MG63 (cell line): ENCODE data around the gene CYFIP1. TPM values are rescaled to one million over a fixed set of nuclear protein-coding genes. Genes with fewer than 3 reads are reported as not detected.

Experiments used
- DNase-seq: peaks from one replicate; pipeline ENCODE4 v3.0.0-alpha.2; 2020
- H3K27me3 ChIP-seq: fragments of 250-450 bp; sonication (Bioruptor Pico); 2 replicates; pipeline ENCODE4 v1.5.1; 2020; ENCODE audit warnings: mild to moderate bottlenecking, moderate library complexity
- H3K36me3 ChIP-seq: fragments of 250-450 bp; sonication (Bioruptor Pico); 2 replicates; pipeline ENCODE4 v1.5.1; 2020; ENCODE audit warnings: mild to moderate bottlenecking, moderate library complexity
- H3K4me3 ChIP-seq: fragments of 250-450 bp; sonication (Bioruptor Pico); 2 replicates; pipeline ENCODE4 v1.5.1; 2020; ENCODE audit warnings: mild to moderate bottlenecking, moderate library complexity
- H3K9me3 ChIP-seq: fragments of 250-450 bp; sonication (Bioruptor Pico); 2 replicates; pipeline ENCODE4 v1.5.1; 2020; ENCODE audit warnings: mild to moderate bottlenecking, moderate library complexity
- total RNA-seq: library from RNA; depleted of rRNA; stranded (reverse); fragments of >200 nt; shearing (Covaris generic); gene quantifications from 2 replicates; pipeline ENCODE4 v1.2.3, GENCODE V29; 2014; ENCODE audit warnings: low replicate concordance

Gene CYFIP1
- total RNA-seq, 1 experiment from 2014 or later = 71.9 TPM

DNA sequence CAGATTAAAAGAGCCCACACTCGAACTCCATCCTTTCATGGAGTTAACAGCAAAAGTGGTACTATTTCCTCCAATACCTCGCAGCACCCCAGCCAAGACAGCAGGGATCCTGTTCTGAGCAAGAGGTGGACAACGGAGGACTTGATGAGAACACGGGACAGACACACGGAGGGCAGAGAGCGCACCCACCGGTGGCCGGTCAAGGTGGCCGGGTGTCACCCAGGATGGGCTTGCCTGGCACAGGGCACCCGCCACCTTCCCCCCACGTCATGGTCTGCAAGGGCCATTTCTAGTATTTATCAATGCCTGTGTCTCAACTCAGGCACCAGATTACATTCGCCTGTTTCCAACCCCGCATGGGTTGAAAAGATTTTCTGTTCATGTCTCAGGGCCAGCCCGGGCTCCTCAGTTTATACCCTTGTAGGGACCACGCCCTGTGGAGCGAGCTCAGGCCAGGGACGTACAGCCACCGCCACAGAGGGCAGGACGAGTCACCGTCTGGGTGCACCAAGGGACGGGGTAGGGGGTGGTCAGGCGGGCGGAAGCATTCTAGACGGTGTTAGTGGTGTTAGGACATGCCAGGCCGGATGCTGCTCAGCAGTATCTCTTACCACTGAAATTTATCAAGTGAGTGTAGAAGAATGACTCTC lies 64.2 kb downstream of the CYFIP1 start:
- no peaks in the 10 kb centered on the region for H3K9me3 ChIP-seq
- peaks cover 19% of the 10 kb centered on the region for H3K36me3 ChIP-seq
- no peak for DNase-seq
- H3K27me3 ChIP-seq = no peaks in the 10 kb centered on the region
- no peak overlapping the region for H3K4me3 ChIP-seq

DNA sequence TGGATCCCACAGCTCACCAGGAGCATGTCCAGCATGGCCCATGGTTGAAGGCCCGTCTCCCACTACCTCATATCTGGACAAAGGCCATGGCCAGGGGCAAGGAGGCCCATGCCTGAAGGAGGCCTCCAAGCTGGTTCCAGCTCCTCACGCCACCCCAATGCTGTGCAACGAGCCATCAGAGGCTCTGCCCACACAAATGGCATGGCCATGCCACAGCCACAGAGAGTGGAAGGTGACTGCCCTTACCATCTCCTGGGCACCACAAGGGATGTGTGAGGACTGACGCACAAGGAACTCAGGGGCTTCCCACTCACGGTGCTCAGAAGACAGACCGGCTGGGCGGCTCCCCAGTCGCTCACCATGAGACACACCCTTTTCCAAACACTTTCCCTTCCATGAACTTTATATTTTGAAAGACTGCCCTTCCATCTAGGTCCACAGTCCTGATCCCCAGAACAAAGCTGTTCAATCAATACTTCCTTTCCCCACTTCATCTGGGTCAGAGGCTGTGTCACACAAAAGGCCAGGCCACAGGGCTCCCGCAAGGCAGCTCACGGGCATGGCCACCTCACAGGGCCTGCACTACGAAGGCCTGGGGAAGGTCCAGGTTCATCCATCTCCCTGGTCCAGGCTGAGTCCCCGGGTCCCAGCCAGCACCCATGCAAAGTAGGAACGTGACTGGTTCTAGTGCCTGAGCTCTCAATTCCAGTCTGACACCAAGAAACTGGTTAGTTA lies 66.4 kb downstream of the CYFIP1 start:
- DNase-seq = no peak
- peaks cover 26% of the 10 kb centered on the region for H3K36me3 ChIP-seq
- no peaks in the 10 kb centered on the region for H3K9me3 ChIP-seq
- H3K4me3 ChIP-seq = no peak overlapping the region
- no peaks in the 10 kb centered on the region for H3K27me3 ChIP-seq

DNA sequence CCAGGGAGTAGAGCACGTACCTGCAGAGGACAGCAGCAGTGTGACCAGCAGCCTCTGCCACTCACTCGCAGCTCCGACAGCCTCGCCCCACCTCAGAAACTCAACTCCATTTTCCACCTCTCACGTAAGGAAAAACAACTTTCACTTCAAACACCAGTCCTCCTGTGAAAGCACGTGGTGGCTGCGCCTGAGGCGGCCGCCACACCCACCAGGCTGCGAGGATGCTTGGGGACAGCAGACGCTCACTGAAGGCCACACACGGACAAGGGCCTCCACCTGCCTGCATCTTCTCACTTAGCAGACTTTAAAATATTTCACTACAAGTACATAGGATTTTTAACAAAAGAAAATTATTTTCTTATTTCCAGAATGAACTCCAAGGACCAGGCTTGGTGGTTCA lies 67.9 kb downstream of the CYFIP1 start:
- Histone ChIP-seq H3K27me3 (no peaks in the 10 kb centered on the region), H3K4me3 (no peak overlapping the region), H3K9me3 (no peaks in the 10 kb centered on the region), H3K36me3 (peaks cover 22% of the 10 kb centered on the region)
- DNase-seq = no peak

DNA sequence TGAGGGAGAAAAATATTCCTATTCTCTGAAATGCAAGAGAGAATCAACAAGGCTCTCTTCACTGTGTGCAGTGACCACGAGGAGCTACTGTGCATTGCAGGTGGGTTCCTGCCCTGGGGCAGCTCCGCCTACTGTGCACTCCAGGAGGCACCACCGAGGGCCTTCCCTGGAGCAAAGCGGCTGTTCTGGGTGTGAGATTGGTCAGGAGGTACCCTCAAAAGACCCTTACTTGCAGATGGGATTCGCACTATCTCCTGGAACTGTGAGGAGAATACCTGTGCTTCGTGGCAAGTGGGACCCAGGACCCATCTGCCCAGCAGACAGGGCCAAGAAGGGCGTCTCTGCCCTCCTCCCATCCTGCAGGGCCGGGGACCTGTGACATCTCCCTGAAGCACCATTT lies 68.9 kb downstream of the CYFIP1 start:
- no peak overlapping the region for H3K4me3 ChIP-seq
- H3K27me3 ChIP-seq = no peaks in the 10 kb centered on the region
- DNase-seq = no peak
- peaks cover 22% of the 10 kb centered on the region for H3K36me3 ChIP-seq
- H3K9me3 ChIP-seq = no peaks in the 10 kb centered on the region

DNA sequence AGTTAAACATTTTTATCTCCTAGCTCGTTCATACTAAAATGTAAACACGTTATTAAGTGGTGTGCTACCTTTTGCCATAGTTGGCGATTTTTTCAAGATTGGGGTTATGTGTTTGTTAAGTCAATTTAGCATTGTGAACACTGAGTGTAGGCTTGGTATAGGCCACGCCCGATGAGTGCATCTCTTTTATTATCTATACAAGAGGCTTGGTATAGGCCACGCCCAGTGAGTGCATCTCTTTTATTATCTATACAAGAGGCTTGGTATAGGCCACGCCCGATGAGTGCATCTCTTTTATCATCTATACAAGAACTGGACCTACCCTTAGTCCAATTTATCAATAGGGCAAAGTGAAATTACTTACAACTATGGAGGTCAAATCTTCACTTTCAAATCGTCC lies 71.3 kb downstream of the CYFIP1 start:
- Histone ChIP-seq H3K27me3 (no peaks in the 10 kb centered on the region), H3K9me3 (no peaks in the 10 kb centered on the region), H3K36me3 (peaks cover 22% of the 10 kb centered on the region), H3K4me3 (no peak overlapping the region)
- DNase-seq = no peak

DNA sequence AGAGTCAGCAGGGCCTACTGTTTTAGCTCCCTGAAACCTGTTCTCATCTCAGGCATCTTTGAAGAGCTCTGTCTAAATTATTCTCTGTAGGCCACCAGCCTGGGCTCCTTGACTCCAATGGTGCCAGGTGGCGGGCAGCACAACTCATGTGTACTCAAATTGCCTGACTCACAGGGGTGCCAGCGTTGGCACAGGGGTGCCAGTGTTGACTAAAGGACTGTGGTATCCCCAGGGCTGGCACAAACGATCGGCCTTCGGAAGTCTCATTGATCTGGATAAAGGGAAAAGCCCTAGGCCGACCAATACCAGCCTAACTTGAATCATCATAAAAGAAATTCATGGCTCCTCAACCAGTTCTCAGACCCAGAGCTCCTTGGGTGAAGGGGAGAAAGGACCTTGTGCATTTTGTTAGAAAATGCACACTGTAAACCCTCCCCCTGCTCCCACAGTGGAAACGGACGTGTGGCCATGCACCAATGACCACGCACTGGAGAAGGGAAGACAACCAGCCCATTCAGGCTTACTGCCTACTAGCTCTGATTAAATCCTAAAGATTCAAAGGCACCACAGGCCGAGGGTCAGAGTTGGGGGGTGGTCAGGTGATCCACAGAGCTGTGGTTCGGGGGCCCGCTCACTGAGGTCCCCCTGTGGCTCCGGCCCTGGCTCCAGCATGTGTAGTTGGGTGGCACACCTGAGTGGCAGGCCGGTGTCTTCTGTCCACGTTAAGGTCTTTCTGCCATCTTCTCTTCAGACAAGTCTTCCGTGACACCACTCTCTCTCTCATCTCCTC lies 72.8 kb downstream of the CYFIP1 start:
- peaks cover 22% of the 10 kb centered on the region for H3K36me3 ChIP-seq
- H3K27me3 ChIP-seq = no peaks in the 10 kb centered on the region
- no peak overlapping the region for H3K4me3 ChIP-seq
- DNase-seq = no peak
- no peaks in the 10 kb centered on the region for H3K9me3 ChIP-seq

DNA sequence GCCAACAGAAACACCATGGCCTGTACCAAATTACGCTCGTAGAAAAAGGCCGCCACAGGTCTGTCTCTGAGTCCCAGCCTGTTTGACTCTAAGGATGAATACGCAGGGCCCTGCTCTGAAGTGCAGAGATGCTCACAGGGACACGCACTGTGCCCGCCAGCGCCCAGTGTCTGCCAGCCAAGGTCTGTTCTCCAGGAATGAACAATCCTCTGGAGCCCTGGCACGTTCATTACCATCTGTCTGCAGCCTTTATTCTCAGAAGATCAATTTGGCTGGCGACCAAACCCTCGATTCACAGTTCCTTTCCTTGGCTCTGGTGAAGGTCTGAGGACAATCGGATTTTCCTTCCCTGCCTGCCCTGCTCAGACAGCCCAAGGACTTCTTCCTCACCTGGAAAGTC lies 75.4 kb downstream of the CYFIP1 start:
- Histone ChIP-seq H3K36me3 (peaks cover 17% of the 10 kb centered on the region), H3K4me3 (no peak overlapping the region), H3K9me3 (no peaks in the 10 kb centered on the region), H3K27me3 (no peaks in the 10 kb centered on the region)
- DNase-seq = no peak

DNA sequence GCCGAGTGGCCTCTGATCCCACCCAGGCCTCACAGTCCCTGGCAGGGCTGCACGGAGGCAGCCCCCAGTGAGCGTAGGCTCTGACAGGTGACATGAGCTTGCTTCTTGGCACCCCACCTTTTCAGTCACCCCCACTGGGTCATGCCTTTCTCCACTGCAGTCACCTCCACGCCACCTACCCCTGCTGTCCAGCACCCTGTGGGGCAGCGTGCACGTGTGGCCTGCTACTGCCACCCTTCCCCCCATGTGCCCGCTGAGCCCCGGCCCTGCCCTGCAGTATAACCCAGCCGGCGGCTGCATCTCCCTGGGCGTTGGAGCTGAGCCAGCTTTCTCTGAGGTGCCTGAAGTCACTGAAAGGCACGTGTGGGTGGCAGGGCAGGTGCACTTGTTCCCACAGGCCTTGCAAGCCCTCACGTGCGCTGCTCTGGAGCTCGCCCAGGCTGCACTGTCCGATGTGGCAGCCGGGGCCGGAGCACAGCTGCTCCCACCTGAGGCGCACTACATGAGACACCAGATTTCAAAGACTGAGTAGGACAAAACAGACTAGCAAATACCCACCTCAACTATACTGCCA lies 76.1 kb downstream of the CYFIP1 start:
- DNase-seq = no peak

DNA sequence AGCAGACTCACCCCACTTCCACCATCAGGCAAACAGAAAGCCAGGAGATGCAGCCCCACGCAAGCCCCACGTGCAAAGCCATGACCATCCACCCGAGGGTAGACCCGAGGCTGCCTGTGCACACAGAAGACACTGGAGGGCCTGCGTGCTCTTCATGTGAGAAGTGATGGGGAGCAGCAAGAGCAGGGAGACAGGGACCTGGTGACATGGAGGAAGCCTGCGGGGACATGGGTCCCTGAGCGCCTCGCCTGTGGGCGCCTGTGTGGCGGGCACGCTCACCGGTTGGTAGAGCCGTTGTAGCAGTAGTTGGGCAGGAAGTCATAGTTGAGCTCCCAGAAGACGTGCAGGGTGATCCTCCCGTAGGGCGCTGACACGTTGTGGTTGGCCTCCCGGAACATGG lies 76.7 kb downstream of the CYFIP1 start:
- no peak for DNase-seq
- Histone ChIP-seq H3K27me3 (no peaks in the 10 kb centered on the region), H3K4me3 (no peak overlapping the region), H3K9me3 (no peaks in the 10 kb centered on the region), H3K36me3 (peaks cover 13% of the 10 kb centered on the region)

More for the DNA sequence above, 76.1 kb downstream of the CYFIP1 start:
- Histone ChIP-seq H3K9me3 (no peaks in the 10 kb centered on the region), H3K36me3 (peaks cover 17% of the 10 kb centered on the region), H3K27me3 (no peaks in the 10 kb centered on the region), H3K4me3 (no peak overlapping the region)

DNA sequence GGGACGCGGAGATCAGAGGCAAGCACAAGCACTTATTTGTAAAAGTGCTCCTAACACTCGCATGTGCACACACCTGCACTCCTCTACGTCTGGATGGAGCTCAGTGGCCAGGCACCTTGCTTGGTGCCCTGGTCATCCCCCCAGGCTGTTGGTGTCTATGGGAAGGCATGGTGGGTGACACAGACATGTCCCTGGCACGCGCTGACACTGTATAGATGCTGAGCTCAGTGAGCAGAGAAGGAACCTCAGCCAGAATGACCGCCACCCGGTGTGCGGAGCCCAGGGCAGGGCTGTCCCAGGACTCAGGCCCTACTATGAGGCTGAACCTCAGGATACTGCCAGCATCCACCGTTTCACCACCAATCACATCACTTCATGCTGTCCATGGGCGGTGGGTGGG lies 77.2 kb downstream of the CYFIP1 start:
- Histone ChIP-seq H3K36me3 (peaks cover 12% of the 10 kb centered on the region), H3K9me3 (no peaks in the 10 kb centered on the region), H3K4me3 (no peak overlapping the region), H3K27me3 (no peaks in the 10 kb centered on the region)
- DNase-seq = no peak

DNA sequence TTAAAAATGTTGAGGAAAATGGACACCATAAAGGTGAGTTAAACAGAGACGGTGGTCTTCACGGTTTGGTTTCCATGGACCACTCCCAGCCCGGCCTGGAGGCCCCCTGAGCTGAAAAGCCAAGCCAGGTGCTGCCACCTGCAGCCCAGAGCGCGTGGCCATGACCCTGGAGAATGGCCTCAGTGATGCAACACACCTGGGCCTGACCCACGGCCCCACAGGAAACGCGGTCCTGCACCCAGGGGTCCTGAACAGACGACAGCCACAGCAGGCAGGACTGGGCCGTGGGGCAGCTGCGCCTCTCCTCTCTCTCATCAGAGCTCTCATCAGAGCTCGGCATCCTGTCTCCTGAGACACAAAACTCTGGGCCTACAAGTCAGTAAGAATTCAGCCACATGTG lies 77.6 kb downstream of the CYFIP1 start:
- Histone ChIP-seq H3K4me3 (no peak overlapping the region), H3K27me3 (no peaks in the 10 kb centered on the region), H3K9me3 (no peaks in the 10 kb centered on the region), H3K36me3 (peaks cover 15% of the 10 kb centered on the region)
- DNase-seq = no peak

DNA sequence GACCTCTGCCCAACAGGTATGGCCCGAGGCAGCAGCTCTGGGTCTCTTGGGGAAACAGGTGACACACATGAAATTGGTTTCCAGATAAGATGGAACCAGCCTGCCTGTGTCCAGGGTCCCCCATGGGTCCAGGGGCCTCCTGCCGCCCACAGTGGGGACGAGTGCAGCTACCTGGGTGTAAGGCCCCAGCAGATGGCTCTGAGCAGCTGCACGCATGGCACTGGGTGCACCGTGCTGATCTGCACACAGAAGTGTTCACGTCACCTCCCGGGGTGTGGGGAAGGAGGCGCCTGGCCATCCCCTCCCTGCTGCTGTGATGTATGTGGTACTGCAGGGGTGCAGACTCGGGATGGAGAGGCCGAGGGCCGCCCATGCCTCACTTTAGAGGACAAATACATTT lies 78.1 kb downstream of the CYFIP1 start:
- Histone ChIP-seq H3K27me3 (no peaks in the 10 kb centered on the region), H3K4me3 (no peak overlapping the region), H3K36me3 (peaks cover 17% of the 10 kb centered on the region), H3K9me3 (no peaks in the 10 kb centered on the region)
- DNase-seq = no peak

DNA sequence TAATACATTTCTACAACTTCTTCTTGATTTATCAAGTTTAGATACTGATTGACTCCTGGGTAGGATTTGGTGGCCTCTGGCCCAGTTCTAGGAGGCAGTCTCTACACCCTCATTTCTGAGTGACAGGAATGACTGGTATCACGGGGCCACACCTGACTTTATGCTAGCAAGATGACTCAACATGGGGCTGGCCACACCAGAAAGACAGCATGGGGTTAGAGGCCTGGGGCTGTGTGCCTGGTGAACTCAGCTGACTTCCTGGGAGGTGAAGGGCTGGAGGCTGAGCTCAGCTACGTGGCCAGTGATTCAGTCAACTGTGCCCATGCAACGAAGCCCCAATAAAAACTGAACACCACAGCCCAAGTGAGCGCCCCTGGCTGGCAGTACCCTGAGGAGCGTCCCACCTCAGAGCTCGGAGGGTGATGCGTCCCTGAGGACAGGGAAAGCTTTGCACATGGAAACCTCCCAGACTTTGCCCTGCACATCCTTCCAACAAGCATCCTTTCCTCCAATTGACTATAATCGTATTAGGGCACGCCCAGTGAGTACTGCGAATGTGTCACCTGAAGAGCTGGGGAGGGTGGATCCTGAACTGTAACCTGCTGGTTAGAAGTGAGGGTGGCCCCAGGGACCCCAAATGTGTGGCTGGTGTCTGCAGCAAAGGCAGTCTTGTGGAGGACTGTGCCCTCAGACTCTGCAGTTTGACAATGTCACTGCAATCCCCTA lies 84.5 kb downstream of the CYFIP1 start:
- peaks cover 17% of the 10 kb centered on the region for H3K36me3 ChIP-seq
- no peaks in the 10 kb centered on the region for H3K9me3 ChIP-seq
- no peaks in the 10 kb centered on the region for H3K27me3 ChIP-seq
- H3K4me3 ChIP-seq = no peak overlapping the region
- peak; percentile 49 for DNase-seq

DNA sequence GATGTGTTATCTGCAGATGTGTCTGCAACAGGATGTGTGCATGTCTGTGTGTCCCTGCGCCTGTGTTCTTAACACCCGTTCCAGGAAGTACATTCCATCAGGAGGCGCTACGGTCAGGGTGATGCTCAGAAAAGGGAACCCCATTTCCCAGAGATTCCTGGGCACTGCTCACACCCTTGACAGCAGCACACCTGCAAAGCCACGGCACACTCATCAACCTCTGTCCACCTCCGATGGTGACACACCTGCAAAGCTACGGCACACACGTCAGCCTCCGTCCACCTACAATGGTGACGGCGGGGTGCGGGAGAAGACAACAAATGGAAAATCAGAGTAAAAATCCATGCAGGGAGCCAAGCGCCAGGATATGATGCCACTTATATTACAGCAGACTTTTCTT lies 86.3 kb downstream of the CYFIP1 start:
- DNase-seq = no peak
- H3K9me3 ChIP-seq = no peaks in the 10 kb centered on the region
- H3K36me3 ChIP-seq = peaks cover 6% of the 10 kb centered on the region; the same call in 1 of the 2 replicates
- no peaks in the 10 kb centered on the region for H3K27me3 ChIP-seq
- no peak overlapping the region for H3K4me3 ChIP-seq

DNA sequence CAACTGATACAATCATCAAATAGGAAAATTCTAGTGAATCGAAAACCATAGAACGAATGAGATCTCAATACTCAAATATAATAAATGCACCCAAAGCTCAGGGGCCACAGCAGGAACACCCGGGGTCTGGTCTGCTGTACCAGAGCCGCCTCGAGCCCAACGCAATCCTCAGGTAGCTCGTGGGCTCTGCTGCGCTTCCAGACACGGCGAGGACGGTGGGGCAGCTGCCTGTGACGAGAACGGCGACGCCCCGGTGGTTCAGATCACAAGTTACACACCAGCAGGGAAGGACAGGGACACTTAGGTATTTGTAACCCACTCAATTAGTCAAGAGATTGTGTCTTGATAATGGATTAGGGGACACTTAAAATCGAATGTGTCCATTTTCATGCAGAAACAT lies 87.1 kb downstream of the CYFIP1 start:
- H3K4me3 ChIP-seq = no peak overlapping the region
- H3K36me3 ChIP-seq = peaks cover 6% of the 10 kb centered on the region; the same call in 1 of the 2 replicates
- no peaks in the 10 kb centered on the region for H3K9me3 ChIP-seq
- no peaks in the 10 kb centered on the region for H3K27me3 ChIP-seq
- DNase-seq = no peak

DNA sequence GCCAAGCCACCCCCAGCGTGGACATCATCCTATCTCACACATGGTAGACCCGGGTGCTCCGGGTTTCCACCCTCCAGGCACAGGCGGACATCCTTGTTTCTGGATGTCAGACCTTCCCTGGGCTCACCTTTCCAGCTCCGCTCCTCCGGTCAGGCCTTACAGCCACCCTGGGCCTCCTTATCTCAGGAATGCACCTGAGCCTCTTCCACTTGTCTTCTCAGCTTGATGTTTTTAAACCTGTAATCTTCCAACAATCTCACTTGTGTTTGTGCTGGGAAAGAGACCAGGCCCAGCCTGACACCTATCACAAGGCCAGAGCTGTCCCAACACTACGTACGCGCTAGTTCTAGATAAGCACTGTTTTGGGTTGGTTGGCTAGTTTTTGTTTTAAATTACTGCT lies 87.8 kb downstream of the CYFIP1 start:
- peaks cover 3% of the 10 kb centered on the region for H3K36me3 ChIP-seq
- H3K4me3 ChIP-seq = no peak overlapping the region
- H3K27me3 ChIP-seq = no peaks in the 10 kb centered on the region
- no peak for DNase-seq
- no peaks in the 10 kb centered on the region for H3K9me3 ChIP-seq
